ENCODE measurements around the gene CHKA. TPM values are rescaled to one million over a fixed set of nuclear protein-coding genes. Genes with fewer than 3 reads are reported as not detected.

CHKA gene
- total and polyA plus RNA-seq, 4 donors = 17.6 to 73.4 (median 49.0) TPM

DNA sequence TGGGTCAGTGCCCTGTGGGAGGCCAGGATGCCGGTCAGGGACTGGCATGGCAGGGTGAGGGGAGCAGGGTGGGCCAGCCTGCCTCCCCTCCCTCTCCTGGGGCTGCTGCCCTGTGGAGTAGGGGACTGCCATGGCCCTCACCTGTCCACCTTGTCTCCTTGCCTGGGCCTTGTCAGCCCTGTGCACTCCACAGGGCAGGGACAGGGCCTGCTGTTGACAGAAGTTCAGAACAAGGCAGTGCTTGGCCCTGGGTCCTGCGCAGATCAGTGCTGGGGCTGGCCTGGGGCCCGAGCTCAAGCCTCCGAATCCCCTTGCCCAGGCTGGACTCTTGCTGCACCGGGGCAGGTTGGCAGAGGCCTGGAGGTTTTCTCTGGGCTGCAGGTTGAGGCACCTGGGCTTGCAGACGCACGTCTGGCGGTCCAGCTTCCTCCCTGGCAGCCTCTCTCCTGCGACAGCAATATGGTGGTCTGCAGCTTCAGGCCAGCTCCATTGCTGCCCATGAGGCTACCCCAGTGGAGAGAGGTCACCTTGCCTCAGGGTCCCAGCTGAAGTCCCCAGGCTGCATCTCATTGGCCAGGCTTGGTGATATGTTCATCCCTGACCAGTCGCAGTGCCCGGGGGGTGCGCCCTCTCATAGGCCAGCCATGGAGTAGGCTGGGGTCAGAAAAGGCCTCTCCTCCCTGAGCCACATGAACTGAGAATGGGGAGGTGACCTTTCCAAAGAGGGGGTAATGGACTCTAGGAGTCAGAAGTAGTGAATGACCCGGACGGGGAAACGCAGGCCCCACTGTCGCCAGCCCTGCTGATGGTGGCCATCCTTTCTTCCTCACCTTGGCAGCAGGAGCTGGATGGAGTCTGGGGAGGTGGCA lies 21.5 kb upstream of the CHKA start:
- Histone ChIP-seq H3K27ac (ENCODE audit: low read depth in 1 of 2, low read length in 1 of 2) (peak overlapping the region in 1 of 2 donors; percentile 23), H3K4me1 (ENCODE audit: control insufficient read depth in 5 of 5, insufficient read depth in 5 of 5, low read length in 5 of 5) (peaks cover 0 to 39% (median 23%) of the 10 kb centered on the region in 5 donors), H3K4me3 (no peak overlapping the region), H3K9ac (ENCODE audit: insufficient read depth in 1 of 2, low read length in 2 of 2) (no peak overlapping the region), H3K27me3 (ENCODE audit: control insufficient read depth in 3 of 3, insufficient read depth in 3 of 3, low read length in 2 of 3) (no peaks in the 10 kb centered on the region), H3K9me3 (ENCODE audit: control insufficient read depth in 4 of 4, insufficient read depth in 3 of 4, low read length in 3 of 4) (no peaks in the 10 kb centered on the region), H3K36me3 (ENCODE audit: control insufficient read depth in 4 of 4, insufficient read depth in 4 of 4, low read length in 4 of 4) (no peaks in the 10 kb centered on the region)
- ATAC-seq (ENCODE audit: insufficient read depth, low FRiP score) = no peak
- no peak for DNase-seq
- TF ChIP-seq CTCF (IDR thresholded peaks at IDR 0.05; ENCODE audit: control extremely low read depth, extremely low read depth) = no peak
- WGBS, 2 donors = 84 to 85% methylated on average over 16 of the region's 16 CpGs

DNA sequence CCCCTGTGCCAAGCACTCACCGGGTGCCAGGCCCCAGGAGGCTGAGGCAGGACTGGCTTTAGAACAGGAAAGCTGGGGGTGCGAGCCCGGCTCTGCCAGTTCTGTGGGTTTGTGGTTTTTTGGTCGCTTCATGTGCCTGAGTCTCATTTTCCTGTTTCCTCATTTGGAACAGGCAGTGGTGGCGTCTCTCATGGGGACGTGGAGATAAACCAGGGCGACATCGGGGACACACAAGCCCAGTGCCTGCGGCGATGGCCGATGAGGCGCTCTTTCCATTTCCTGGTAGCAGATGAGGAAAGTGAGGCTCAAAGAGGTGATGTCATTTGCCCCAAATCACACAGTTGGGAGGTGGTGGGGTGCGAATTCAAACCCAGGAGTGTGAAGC lies 20.8 kb upstream of the CHKA start:
- DNase-seq = no peak
- Histone ChIP-seq H3K9ac (ENCODE audit: insufficient read depth in 1 of 2, low read length in 2 of 2) (no peak overlapping the region), H3K4me3 (no peak overlapping the region), H3K27ac (ENCODE audit: low read depth in 1 of 2, low read length in 1 of 2) (peak overlapping the region in 1 of 2 donors; percentile 23), H3K4me1 (ENCODE audit: control insufficient read depth in 5 of 5, insufficient read depth in 5 of 5, low read length in 5 of 5) (peaks cover 0 to 32% (median 19%) of the 10 kb centered on the region in 5 donors), H3K9me3 (ENCODE audit: control insufficient read depth in 4 of 4, insufficient read depth in 3 of 4, low read length in 3 of 4) (no peaks in the 10 kb centered on the region), H3K36me3 (ENCODE audit: control insufficient read depth in 4 of 4, insufficient read depth in 4 of 4, low read length in 4 of 4) (no peaks in the 10 kb centered on the region), H3K27me3 (ENCODE audit: control insufficient read depth in 3 of 3, insufficient read depth in 3 of 3, low read length in 2 of 3) (no peaks in the 10 kb centered on the region)
- no peak for ATAC-seq (ENCODE audit: insufficient read depth, low FRiP score)
- 29 to 51% methylated on average over 13 of the region's 13 CpGs for WGBS, 2 donors
- TF ChIP-seq CTCF (IDR thresholded peaks at IDR 0.05; ENCODE audit: control extremely low read depth, extremely low read depth) = no peak

GRCh38 chr11:68141246-68142027 lies 20.2 kb upstream of the CHKA start:
- WGBS, 2 donors = 40 to 62% methylated on average over 8 of the region's 8 CpGs
- no peak for DNase-seq
- no peak for TF ChIP-seq CTCF (IDR thresholded peaks at IDR 0.05; ENCODE audit: control extremely low read depth, extremely low read depth)
- H3K9me3 ChIP-seq (ENCODE audit: control insufficient read depth in 4 of 4, insufficient read depth in 3 of 4, low read length in 3 of 4) = no peaks in the 10 kb centered on the region
- H3K27me3 ChIP-seq (ENCODE audit: control insufficient read depth in 3 of 3, insufficient read depth in 3 of 3, low read length in 2 of 3) = no peaks in the 10 kb centered on the region
- no peak overlapping the region for H3K4me3 ChIP-seq
- H3K36me3 ChIP-seq (ENCODE audit: control insufficient read depth in 4 of 4, insufficient read depth in 4 of 4, low read length in 4 of 4) = no peaks in the 10 kb centered on the region
- H3K27ac ChIP-seq (ENCODE audit: low read depth in 1 of 2, low read length in 1 of 2) = peak overlapping the region in 1 of 2 donors; percentile 23
- ATAC-seq (ENCODE audit: insufficient read depth, low FRiP score) = no peak
- H3K9ac ChIP-seq (ENCODE audit: insufficient read depth in 1 of 2, low read length in 2 of 2) = no peak overlapping the region
- H3K4me1 ChIP-seq (ENCODE audit: control insufficient read depth in 5 of 5, insufficient read depth in 5 of 5, low read length in 5 of 5) = peaks cover 0 to 27% (median 13%) of the 10 kb centered on the region in 5 donors
